ENCODE data around the gene SLC22A15.

Gene SLC22A15

GRCh38 chr1:116003823-116004222 is 27.5 kb downstream of the SLC22A15 start:
- Histone ChIP-seq H3K9ac (ENCODE audit: low read length) (no peak overlapping the region), H3K27me3 (ENCODE audit: control insufficient read depth, insufficient read depth, low read length) (no peaks in the 10 kb centered on the region), H3K27ac (ENCODE audit: low read depth, low read length) (no peak overlapping the region), H3K4me3 (ENCODE audit: low read depth, low read length) (no peak overlapping the region), H3K9me3 (ENCODE audit: control insufficient read depth, insufficient read depth, low read depth, low read length) (peaks cover 4% of the 10 kb centered on the region; the same call in 1 of the 2 replicates), H3K4me1 (ENCODE audit: control insufficient read depth, insufficient read depth, low read length) (peaks cover 10% of the 10 kb centered on the region), H3K36me3 (ENCODE audit: control insufficient read depth, insufficient read depth, low read length) (peaks cover 3% of the 10 kb centered on the region; the same call in 1 of the 2 replicates)

- no peak overlapping the region for H3K4me3 ChIP-seq (ENCODE audit: low read depth, low read length)
- H3K4me1 ChIP-seq (ENCODE audit: control insufficient read depth, insufficient read depth, low read length) = peaks cover 10% of the 10 kb centered on the region
- peaks cover 3% of the 10 kb centered on the region; the same call in 1 of the 2 replicates for H3K36me3 ChIP-seq (ENCODE audit: control insufficient read depth, insufficient read depth, low read length)
- no peaks in the 10 kb centered on the region for H3K27me3 ChIP-seq (ENCODE audit: control insufficient read depth, insufficient read depth, low read length)
- no peak overlapping the region for H3K27ac ChIP-seq (ENCODE audit: low read depth, low read length)
- H3K9ac ChIP-seq (ENCODE audit: low read length) = no peak overlapping the region
- H3K9me3 ChIP-seq (ENCODE audit: control insufficient read depth, insufficient read depth, low read depth, low read length) = peaks cover 4% of the 10 kb centered on the region; the same call in 1 of the 2 replicates
These were observed 30.2 kb downstream of the SLC22A15 start for GRCh38 chr1:116006486-116006964.

- no peak overlapping the region for H3K4me3 ChIP-seq (ENCODE audit: low read depth, low read length)
- H3K9me3 ChIP-seq (ENCODE audit: control insufficient read depth, insufficient read depth, low read depth, low read length) = peaks cover 3% of the 10 kb centered on the region; the same call in 1 of the 2 replicates
- no peaks in the 10 kb centered on the region for H3K36me3 ChIP-seq (ENCODE audit: control insufficient read depth, insufficient read depth, low read length)
- H3K27me3 ChIP-seq (ENCODE audit: control insufficient read depth, insufficient read depth, low read length) = no peaks in the 10 kb centered on the region
- H3K4me1 ChIP-seq (ENCODE audit: control insufficient read depth, insufficient read depth, low read length) = no peaks in the 10 kb centered on the region
- H3K9ac ChIP-seq (ENCODE audit: low read length) = no peak overlapping the region
- H3K27ac ChIP-seq (ENCODE audit: low read depth, low read length) = no peak overlapping the region
These were observed 32.5 kb downstream of the SLC22A15 start for GRCh38 chr1:116008656-116009390.

DNA sequence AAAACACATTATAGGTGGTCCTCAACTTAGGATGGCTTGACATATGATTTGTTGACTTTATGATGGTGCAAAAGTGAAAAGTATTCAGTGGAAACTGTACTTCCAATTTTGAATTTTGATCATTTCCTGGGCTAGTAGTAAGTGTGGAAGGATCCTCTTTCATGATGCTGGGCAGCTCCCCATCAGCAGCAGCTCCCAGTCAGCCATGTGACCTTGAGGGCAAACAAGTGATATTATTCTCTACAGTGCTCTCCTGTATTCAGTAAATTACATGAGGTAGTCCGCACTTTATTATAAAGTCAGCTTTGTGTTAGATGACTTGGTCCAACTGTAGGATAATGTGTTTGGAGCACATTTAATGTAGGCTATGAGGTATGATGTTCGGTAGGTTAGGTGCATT is 36.4 kb downstream of the SLC22A15 start:
- no peak overlapping the region for H3K27ac ChIP-seq (ENCODE audit: low read depth, low read length)
- H3K4me3 ChIP-seq (ENCODE audit: low read depth, low read length) = no peak overlapping the region
- H3K9ac ChIP-seq (ENCODE audit: low read length) = no peak overlapping the region
- no peaks in the 10 kb centered on the region for H3K36me3 ChIP-seq (ENCODE audit: control insufficient read depth, insufficient read depth, low read length)
- no peaks in the 10 kb centered on the region for H3K27me3 ChIP-seq (ENCODE audit: control insufficient read depth, insufficient read depth, low read length)
- no peaks in the 10 kb centered on the region for H3K4me1 ChIP-seq (ENCODE audit: control insufficient read depth, insufficient read depth, low read length)
- no peaks in the 10 kb centered on the region for H3K9me3 ChIP-seq (ENCODE audit: control insufficient read depth, insufficient read depth, low read depth, low read length)

- H3K4me3 ChIP-seq (ENCODE audit: low read depth, low read length) = no peak overlapping the region
- H3K27ac ChIP-seq (ENCODE audit: low read depth, low read length) = no peak overlapping the region
These were observed 39.4 kb downstream of the SLC22A15 start for GRCh38 chr1:116015679-116016078.

DNA sequence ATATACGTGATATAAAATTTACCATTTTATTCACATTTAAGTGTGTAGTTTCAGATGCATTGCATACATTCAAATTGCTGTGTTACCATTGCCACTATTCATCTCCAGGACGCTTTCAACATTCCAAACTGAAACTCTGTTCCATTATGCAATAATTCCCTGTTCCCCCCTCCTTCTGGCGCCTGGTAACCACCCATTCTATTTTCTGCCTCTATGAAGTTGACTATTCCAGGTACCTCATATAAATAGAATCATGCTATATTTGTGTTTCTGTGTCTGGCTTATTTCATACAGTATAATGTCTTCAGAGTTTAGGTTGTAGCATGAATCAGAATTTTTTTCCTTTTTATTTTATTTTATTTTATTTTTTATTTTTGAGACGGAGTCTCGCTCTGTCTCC is 41.7 kb downstream of the SLC22A15 start:
- H3K27ac ChIP-seq (ENCODE audit: low read depth, low read length) = no peak overlapping the region
- no peaks in the 10 kb centered on the region for H3K27me3 ChIP-seq (ENCODE audit: control insufficient read depth, insufficient read depth, low read length)
- no peaks in the 10 kb centered on the region for H3K9me3 ChIP-seq (ENCODE audit: control insufficient read depth, insufficient read depth, low read depth, low read length)
- H3K9ac ChIP-seq (ENCODE audit: low read length) = no peak overlapping the region
- no peak overlapping the region for H3K4me3 ChIP-seq (ENCODE audit: low read depth, low read length)
- no peaks in the 10 kb centered on the region for H3K4me1 ChIP-seq (ENCODE audit: control insufficient read depth, insufficient read depth, low read length)
- H3K36me3 ChIP-seq (ENCODE audit: control insufficient read depth, insufficient read depth, low read length) = peaks cover 9% of the 10 kb centered on the region

More at GRCh38 chr1:116015679-116016078, 39.4 kb downstream of the SLC22A15 start:
- Histone ChIP-seq H3K36me3 (ENCODE audit: control insufficient read depth, insufficient read depth, low read length) (peaks cover 4% of the 10 kb centered on the region; the same call in 1 of the 2 replicates), H3K9me3 (ENCODE audit: control insufficient read depth, insufficient read depth, low read depth, low read length) (no peaks in the 10 kb centered on the region), H3K9ac (ENCODE audit: low read length) (no peak overlapping the region), H3K4me1 (ENCODE audit: control insufficient read depth, insufficient read depth, low read length) (no peaks in the 10 kb centered on the region), H3K27me3 (ENCODE audit: control insufficient read depth, insufficient read depth, low read length) (no peaks in the 10 kb centered on the region)

GRCh38 chr1:116019653-116020253 is 43.4 kb downstream of the SLC22A15 start:
- Histone ChIP-seq H3K27ac (ENCODE audit: low read depth, low read length) (no peak overlapping the region), H3K4me1 (ENCODE audit: control insufficient read depth, insufficient read depth, low read length) (no peaks in the 10 kb centered on the region), H3K27me3 (ENCODE audit: control insufficient read depth, insufficient read depth, low read length) (no peaks in the 10 kb centered on the region), H3K36me3 (ENCODE audit: control insufficient read depth, insufficient read depth, low read length) (peaks cover 9% of the 10 kb centered on the region), H3K9me3 (ENCODE audit: control insufficient read depth, insufficient read depth, low read depth, low read length) (no peaks in the 10 kb centered on the region), H3K9ac (ENCODE audit: low read length) (no peak overlapping the region), H3K4me3 (ENCODE audit: low read depth, low read length) (no peak overlapping the region)

DNA sequence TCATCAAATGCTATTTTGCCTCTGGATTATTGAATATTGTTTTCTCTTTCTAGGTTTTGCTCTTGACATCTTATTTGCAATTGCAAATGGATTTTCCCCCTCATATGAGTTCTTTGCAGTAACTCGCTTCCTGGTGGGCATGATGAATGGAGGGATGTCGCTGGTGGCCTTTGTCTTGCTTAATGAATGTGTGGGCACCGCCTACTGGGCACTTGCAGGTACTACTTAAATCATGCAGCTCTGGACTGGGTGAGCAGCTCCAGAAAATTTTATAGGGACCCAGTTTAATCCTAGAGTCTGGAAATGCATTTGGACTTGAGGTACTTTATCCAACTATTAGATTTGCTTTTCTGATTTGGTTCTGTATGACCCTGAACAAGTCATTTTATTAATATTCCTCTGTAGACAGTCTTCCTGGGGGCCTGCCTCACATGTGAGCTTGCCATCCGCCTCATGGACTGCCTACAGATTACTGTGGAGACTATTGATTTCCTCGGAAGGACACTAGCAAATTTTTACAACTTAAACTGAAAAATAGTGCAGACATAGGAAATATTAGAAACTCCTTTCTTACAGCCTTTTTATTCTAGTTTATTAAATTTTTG is 44.5 kb downstream of the SLC22A15 start:
- Histone ChIP-seq H3K4me3 (ENCODE audit: low read depth, low read length) (no peak overlapping the region), H3K4me1 (ENCODE audit: control insufficient read depth, insufficient read depth, low read length) (no peaks in the 10 kb centered on the region), H3K27ac (ENCODE audit: low read depth, low read length) (no peak overlapping the region), H3K27me3 (ENCODE audit: control insufficient read depth, insufficient read depth, low read length) (no peaks in the 10 kb centered on the region), H3K9me3 (ENCODE audit: control insufficient read depth, insufficient read depth, low read depth, low read length) (no peaks in the 10 kb centered on the region), H3K36me3 (ENCODE audit: control insufficient read depth, insufficient read depth, low read length) (peaks cover 9% of the 10 kb centered on the region), H3K9ac (ENCODE audit: low read length) (no peak overlapping the region)

- no peak overlapping the region for H3K27ac ChIP-seq (ENCODE audit: low read depth, low read length)
- no peaks in the 10 kb centered on the region for H3K9me3 ChIP-seq (ENCODE audit: control insufficient read depth, insufficient read depth, low read depth, low read length)
- H3K36me3 ChIP-seq (ENCODE audit: control insufficient read depth, insufficient read depth, low read length) = peaks cover 9% of the 10 kb centered on the region
- H3K4me1 ChIP-seq (ENCODE audit: control insufficient read depth, insufficient read depth, low read length) = peaks cover 2% of the 10 kb centered on the region; the same call in 1 of the 2 replicates
- no peak overlapping the region for H3K9ac ChIP-seq (ENCODE audit: low read length)
- no peaks in the 10 kb centered on the region for H3K27me3 ChIP-seq (ENCODE audit: control insufficient read depth, insufficient read depth, low read length)
- no peak overlapping the region for H3K4me3 ChIP-seq (ENCODE audit: low read depth, low read length)
These were observed 48.3 kb downstream of the SLC22A15 start for GRCh38 chr1:116024626-116025025.

DNA sequence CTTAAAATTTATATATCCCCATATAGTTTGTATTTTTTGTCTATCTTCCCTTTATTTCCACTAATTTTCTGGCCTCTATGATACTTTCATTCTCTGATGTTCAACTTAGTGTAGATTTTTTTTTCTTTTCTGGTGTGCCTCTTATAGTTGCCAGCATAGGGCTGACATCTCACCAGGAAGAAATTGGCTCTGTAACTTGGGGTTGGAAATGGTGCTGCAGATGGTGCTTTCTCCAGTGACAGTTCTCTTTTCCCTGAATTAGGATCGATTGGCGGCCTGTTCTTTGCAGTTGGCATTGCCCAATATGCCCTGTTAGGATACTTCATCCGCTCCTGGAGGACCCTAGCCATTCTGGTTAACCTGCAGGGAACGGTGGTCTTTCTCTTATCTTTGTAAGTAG is 50.3 kb downstream of the SLC22A15 start:
- peaks cover 5% of the 10 kb centered on the region for H3K36me3 ChIP-seq (ENCODE audit: control insufficient read depth, insufficient read depth, low read length)
- H3K9me3 ChIP-seq (ENCODE audit: control insufficient read depth, insufficient read depth, low read depth, low read length) = no peaks in the 10 kb centered on the region
- no peak overlapping the region for H3K9ac ChIP-seq (ENCODE audit: low read length)
- no peak overlapping the region for H3K4me3 ChIP-seq (ENCODE audit: low read depth, low read length)
- H3K4me1 ChIP-seq (ENCODE audit: control insufficient read depth, insufficient read depth, low read length) = peaks cover 2% of the 10 kb centered on the region; the same call in 1 of the 2 replicates
- H3K27ac ChIP-seq (ENCODE audit: low read depth, low read length) = no peak overlapping the region
- H3K27me3 ChIP-seq (ENCODE audit: control insufficient read depth, insufficient read depth, low read length) = no peaks in the 10 kb centered on the region

GRCh38 chr1:116031302-116031835 is 55.1 kb downstream of the SLC22A15 start:
- H3K4me1 ChIP-seq (ENCODE audit: control insufficient read depth, insufficient read depth, low read length) = peaks cover 2% of the 10 kb centered on the region; the same call in 1 of the 2 replicates
- H3K9ac ChIP-seq (ENCODE audit: low read length) = no peak overlapping the region
- no peaks in the 10 kb centered on the region for H3K9me3 ChIP-seq (ENCODE audit: control insufficient read depth, insufficient read depth, low read depth, low read length)
- no peaks in the 10 kb centered on the region for H3K27me3 ChIP-seq (ENCODE audit: control insufficient read depth, insufficient read depth, low read length)
- H3K27ac ChIP-seq (ENCODE audit: low read depth, low read length) = no peak overlapping the region
- no peak overlapping the region for H3K4me3 ChIP-seq (ENCODE audit: low read depth, low read length)
- H3K36me3 ChIP-seq (ENCODE audit: control insufficient read depth, insufficient read depth, low read length) = peaks cover 26% of the 10 kb centered on the region
